Measurements from ENCODE around the gene HBEGF. TPM values are rescaled to one million over a fixed set of nuclear protein-coding genes. Genes with fewer than 3 reads are reported as not detected.
A peak's percentile ranks its signal among the peaks of the same experiment; 100 is the strongest.

HBEGF gene
- total RNA-seq, result 4.9 TPM in 2 replicates
- polyA plus RNA-seq, result 3.7 and 5.1 TPM in 2 replicates

GRCh38 chr5:140346348-140347221, at the start of gene HBEGF:
HBEGF (minus strand) TSS chr5:140346603; CDS start chr5:140346328, 275 bp downstream.
- TF ChIP-seq, protein P1, sequence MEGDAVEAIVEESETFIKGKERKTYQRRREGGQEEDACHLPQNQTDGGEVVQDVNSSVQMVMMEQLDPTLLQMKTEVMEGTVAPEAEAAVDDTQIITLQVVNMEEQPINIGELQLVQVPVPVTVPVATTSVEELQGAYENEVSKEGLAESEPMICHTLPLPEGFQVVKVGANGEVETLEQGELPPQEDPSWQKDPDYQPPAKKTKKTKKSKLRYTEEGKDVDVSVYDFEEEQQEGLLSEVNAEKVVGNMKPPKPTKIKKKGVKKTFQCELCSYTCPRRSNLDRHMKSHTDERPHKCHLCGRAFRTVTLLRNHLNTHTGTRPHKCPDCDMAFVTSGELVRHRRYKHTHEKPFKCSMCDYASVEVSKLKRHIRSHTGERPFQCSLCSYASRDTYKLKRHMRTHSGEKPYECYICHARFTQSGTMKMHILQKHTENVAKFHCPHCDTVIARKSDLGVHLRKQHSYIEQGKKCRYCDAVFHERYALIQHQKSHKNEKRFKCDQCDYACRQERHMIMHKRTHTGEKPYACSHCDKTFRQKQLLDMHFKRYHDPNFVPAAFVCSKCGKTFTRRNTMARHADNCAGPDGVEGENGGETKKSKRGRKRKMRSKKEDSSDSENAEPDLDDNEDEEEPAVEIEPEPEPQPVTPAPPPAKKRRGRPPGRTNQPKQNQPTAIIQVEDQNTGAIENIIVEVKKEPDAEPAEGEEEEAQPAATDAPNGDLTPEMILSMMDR (IDR thresholded peaks at IDR 0.05; ENCODE audit: low read depth, low read length), result peak; percentile 39
- DNase-seq (ENCODE audit: low read depth in 1 of 2, low spot score in 1 of 2), result peak; percentile 78 to 90
- Histone ChIP-seq H3K9me3 (ENCODE audit: low read depth) (no peaks in the 10 kb centered on the region), H3K4me1 (ENCODE audit: low read depth) (peaks cover 4% of the 10 kb centered on the region), H3K27ac (peak within 1 kb of the TSS; percentile 19), H3K4me3 (peak within 1 kb of the TSS; percentile 48), H3K27me3 (peaks cover 10% of the 10 kb centered on the region), H3K36me3 (no peaks in the 10 kb centered on the region)

DNA sequence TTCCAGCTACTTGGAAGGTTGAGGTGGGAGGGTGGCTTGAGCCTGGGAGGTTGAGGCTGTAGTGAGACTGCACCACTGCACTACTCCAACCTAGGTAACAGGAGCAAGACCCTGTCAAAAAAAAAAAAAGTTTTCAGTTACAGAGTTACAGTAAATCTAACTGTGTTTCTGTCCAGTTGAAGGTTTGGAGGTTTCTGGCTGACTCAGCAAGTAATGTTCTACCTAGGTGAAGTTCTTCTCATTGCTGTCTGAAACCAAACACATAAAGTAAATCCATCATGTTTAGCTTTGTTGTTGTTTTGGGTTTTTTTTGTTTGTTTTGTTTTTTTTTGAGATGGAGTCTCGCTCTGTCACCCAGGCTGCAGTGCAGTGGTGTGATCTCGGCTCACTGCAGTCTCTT, 47.3 kb upstream of the HBEGF start:
- no peak overlapping the region for H3K4me3 ChIP-seq
- no peak for DNase-seq (ENCODE audit: low read depth in 1 of 2, low spot score in 1 of 2)
- H3K36me3 ChIP-seq, result no peaks in the 10 kb centered on the region
- H3K27me3 ChIP-seq, result no peaks in the 10 kb centered on the region
- H3K9me3 ChIP-seq (ENCODE audit: low read depth), result no peaks in the 10 kb centered on the region
- H3K27ac ChIP-seq, result no peak overlapping the region
- TF ChIP-seq, protein P1 (IDR thresholded peaks at IDR 0.05; ENCODE audit: low read depth, low read length), result no peak
- H3K4me1 ChIP-seq (ENCODE audit: low read depth), result no peaks in the 10 kb centered on the region

DNA sequence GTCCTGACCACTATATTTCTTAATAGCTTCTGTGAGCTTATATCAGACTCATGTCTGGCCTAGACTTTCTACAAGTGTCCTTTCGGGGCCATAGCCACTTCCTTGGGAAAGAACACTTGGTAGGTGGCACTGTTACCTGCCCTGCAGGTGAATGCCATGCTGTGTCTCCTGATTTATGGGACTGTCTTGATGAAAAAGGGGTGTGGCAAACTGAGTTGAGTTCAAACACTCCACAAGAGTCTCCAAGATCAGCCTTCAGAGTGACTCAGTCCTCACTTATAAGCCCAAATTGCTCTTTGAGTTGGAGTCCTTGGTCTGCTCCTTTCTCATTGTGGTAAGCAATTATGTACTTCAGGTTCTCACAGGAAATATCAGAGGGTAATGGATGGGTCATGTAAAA, 45.3 kb upstream of the HBEGF start:
- Histone ChIP-seq H3K36me3 (no peaks in the 10 kb centered on the region), H3K27me3 (no peaks in the 10 kb centered on the region), H3K27ac (no peak overlapping the region), H3K9me3 (ENCODE audit: low read depth) (no peaks in the 10 kb centered on the region), H3K4me3 (no peak overlapping the region), H3K4me1 (ENCODE audit: low read depth) (no peaks in the 10 kb centered on the region)
- TF ChIP-seq, protein P1 (IDR thresholded peaks at IDR 0.05; ENCODE audit: low read depth, low read length), result no peak
- no peak for DNase-seq (ENCODE audit: low read depth in 1 of 2, low spot score in 1 of 2)

DNA sequence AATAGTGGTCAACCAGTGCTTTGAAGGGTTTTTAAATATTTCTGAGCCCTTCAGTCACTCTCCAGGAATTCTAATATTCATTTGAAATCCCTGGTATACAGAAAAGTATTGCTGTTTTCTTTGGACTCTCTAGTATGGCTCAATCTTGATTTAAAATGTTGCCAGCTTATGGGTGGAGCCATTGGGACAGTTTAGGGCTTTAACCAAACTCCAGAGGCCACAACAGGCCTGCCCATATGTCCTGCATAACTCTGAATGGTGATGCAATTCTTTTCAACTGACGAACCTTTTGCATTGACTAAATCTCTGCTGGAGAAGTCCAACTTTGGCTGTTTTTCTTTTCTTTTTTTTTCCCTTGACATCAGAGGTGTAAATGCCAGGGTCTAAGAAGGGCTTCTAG, 44.9 kb upstream of the HBEGF start:
- Histone ChIP-seq H3K9me3 (ENCODE audit: low read depth) (no peaks in the 10 kb centered on the region), H3K4me3 (no peak overlapping the region), H3K4me1 (ENCODE audit: low read depth) (no peaks in the 10 kb centered on the region), H3K36me3 (no peaks in the 10 kb centered on the region), H3K27me3 (no peaks in the 10 kb centered on the region), H3K27ac (no peak overlapping the region)
- peak in 1 of 2 donors; percentile 64 for DNase-seq (ENCODE audit: low read depth in 1 of 2, low spot score in 1 of 2)
- TF ChIP-seq, protein P1 (IDR thresholded peaks at IDR 0.05; ENCODE audit: low read depth, low read length), result no peak

DNA sequence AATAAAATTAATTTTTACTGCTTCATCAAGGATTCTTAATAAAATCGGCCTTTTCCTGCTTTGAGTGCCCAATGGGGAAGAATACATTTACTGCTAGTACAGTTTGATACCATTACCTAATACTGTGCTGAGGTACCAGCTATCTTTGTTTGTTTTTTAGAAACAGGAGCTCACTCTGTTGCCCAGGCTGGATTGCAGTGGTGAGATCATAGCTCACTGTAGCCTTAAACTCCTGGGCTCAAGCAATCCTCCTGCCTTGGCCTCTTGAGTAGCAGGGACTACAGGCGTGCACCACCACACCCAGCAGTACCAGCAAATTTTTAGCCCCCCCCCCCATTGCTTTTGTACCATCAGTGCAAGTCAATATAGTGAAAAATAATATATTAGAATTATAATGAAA, 41.6 kb upstream of the HBEGF start:
- no peaks in the 10 kb centered on the region for H3K36me3 ChIP-seq
- H3K9me3 ChIP-seq (ENCODE audit: low read depth), result no peaks in the 10 kb centered on the region
- no peak overlapping the region for H3K4me3 ChIP-seq
- TF ChIP-seq, protein P1 (IDR thresholded peaks at IDR 0.05; ENCODE audit: low read depth, low read length), result no peak
- H3K27ac ChIP-seq, result no peak overlapping the region
- DNase-seq (ENCODE audit: low read depth in 1 of 2, low spot score in 1 of 2), result no peak
- no peaks in the 10 kb centered on the region for H3K4me1 ChIP-seq (ENCODE audit: low read depth)
- H3K27me3 ChIP-seq, result no peaks in the 10 kb centered on the region
